GM12878 (cell line): Measurements from ENCODE around the gene STK10. TPM values are rescaled to one million over a fixed set of nuclear protein-coding genes. Genes with fewer than 3 reads are reported as not detected.

Experiments
- ATAC-seq: fragments of 200-7000 bp; cut with Tn5 transposase; 3 replicates; pipeline ENCODE4 v1.9.1; 2020; ENCODE audit warnings: mild to moderate bottlenecking, moderate library complexity
- BruUV-seq: library from RNA; stranded (reverse); fragments of 400-500 nt; replicated peaks from 2 replicates; lab custom pipeline; 2021; lab: Mats Ljungman, UMichigan
- CTCF ChIA-PET: fragments of 300-600 bp; sonication (Branson Sonifier 250); formaldehyde crosslinking; extraction: SDS; loops from one replicate; lab custom pipeline; 2021; ENCODE audit warnings: inconsistent platforms; lab: Yijun Ruan, JAX
- POLR2A ChIA-PET: fragments of 350-600 bp; formaldehyde crosslinking; extraction: SDS; loops from one replicate; lab custom pipeline; 2021; ENCODE audit warnings: inconsistent platforms; lab: Charles Lee
- RAD21 ChIA-PET: fragments of 300-600 bp; sonication (Branson Sonifier 250); formaldehyde crosslinking; loops from one replicate; lab custom pipeline; 2023; ENCODE audit warnings: antibody characterized with exemption; ENCODE audit not compliant: unreplicated experiment; lab: Charles Lee
- SMC1A ChIA-PET: fragments of 300-600 bp; sonication (Branson Sonifier 250); formaldehyde crosslinking; loops from one replicate; lab custom pipeline; 2023; ENCODE audit not compliant: unreplicated experiment, uncharacterized antibody; lab: Charles Lee
- DNase-seq: peaks from one replicate; pipeline ENCODE4 v3.0.0-alpha.2; 2011; ENCODE audit warnings: low read depth, low spot score
- FAIRE-seq: peaks from 3 replicates; lab custom pipeline; 2011; peaks lifted over from hg19 to GRCh38; lab: Jason Lieb, UNC
- H2AFZ ChIP-seq: 2 replicates; pipeline ENCODE4 v1.6.0; 2011; ENCODE audit warnings: low read depth, low read length, control low read depth; ENCODE audit not compliant: control insufficient read depth
- H3K27ac ChIP-seq: 2 replicates; pipeline ENCODE4 v1.5.1; 2011; ENCODE audit warnings: control low read depth; ENCODE audit not compliant: control insufficient read depth, insufficient read depth
- H3K27me3 ChIP-seq, 2 experiments: replicated peaks in 1 of 2; 2 replicates each; pipeline versions ENCODE4 v1.6.0 to v1.6.1; 2011; ENCODE audit warnings: low read length in 1 of 2; ENCODE audit not compliant: control insufficient read depth in 2 of 2, insufficient read depth in 2 of 2
- H3K36me3 ChIP-seq, 2 experiments: 2 replicates each; pipeline ENCODE4 v1.5.1; 2011; ENCODE audit warnings: low read length in 1 of 2; ENCODE audit not compliant: control insufficient read depth in 2 of 2, insufficient read depth in 2 of 2
- H3K4me1 ChIP-seq: 2 replicates; pipeline ENCODE4 v1.6.1; 2011; ENCODE audit warnings: mild to moderate bottlenecking, low read length, moderate library complexity, mixed read lengths; ENCODE audit not compliant: control insufficient read depth, insufficient read depth
- H3K4me2 ChIP-seq: 2 replicates; pipeline ENCODE4 v1.6.0; 2011; ENCODE audit warnings: control low read depth; ENCODE audit not compliant: control insufficient read depth, insufficient read depth
- H3K4me3 ChIP-seq: fragments of 200-600 bp; sonication (generic); 2 replicates; pipeline ENCODE4 v1.5.1; 2016
- H3K79me2 ChIP-seq: 2 replicates; pipeline ENCODE4 v1.6.0; 2011; ENCODE audit warnings: low read length; ENCODE audit not compliant: control insufficient read depth, insufficient read depth
- H3K9ac ChIP-seq: 2 replicates; pipeline ENCODE4 v1.8.0; 2011; ENCODE audit warnings: low read length, control low read depth, mixed read lengths; ENCODE audit not compliant: control insufficient read depth, insufficient read depth
- H3K9me3 ChIP-seq: replicated peaks from 3 replicates; pipeline ENCODE4 v1.5.1; 2011; ENCODE audit warnings: mild to moderate bottlenecking, low read length; ENCODE audit not compliant: control insufficient read depth, insufficient read depth
- H4K20me1 ChIP-seq: 2 replicates; pipeline ENCODE4 v1.6.0; 2011; ENCODE audit not compliant: control insufficient read depth, insufficient read depth
- FOS ChIP-seq: IDR thresholded peaks from 3 replicates; pipeline ENCODE4 v1.6.1; 2011; ENCODE audit warnings: borderline replicate concordance; ENCODE audit not compliant: insufficient read length; ENCODE audit errors: extremely low read depth
- GABPA ChIP-seq: IDR thresholded peaks from 2 replicates; pipeline ENCODE4 v1.6.1; 2014; ENCODE audit warnings: antibody characterized with exemption, low read depth, mild to moderate bottlenecking, inconsistent platforms
- IRF4 ChIP-seq: IDR thresholded peaks from 2 replicates; pipeline ENCODE4 v1.6.1; 2011; ENCODE audit warnings: low read depth, low read length
- MEF2A ChIP-seq: IDR thresholded peaks from 2 replicates; pipeline ENCODE4 v1.6.1; 2011; ENCODE audit warnings: low read depth, mild to moderate bottlenecking, low read length, moderate library complexity; ENCODE audit not compliant: insufficient read depth
- MYB ChIP-seq: fragments of 150-350 bp; IDR thresholded peaks from 2 replicates; pipeline ENCODE4 v1.6.1; 2014; ENCODE audit warnings: mild to moderate bottlenecking, low read depth, low read length, borderline replicate concordance
- NR2C2 ChIP-seq: IDR thresholded peaks from 2 replicates; pipeline ENCODE4 v1.6.1; 2011; ENCODE audit warnings: borderline replicate concordance, low read depth; ENCODE audit not compliant: control insufficient read depth, insufficient read length
- NR2F1 ChIP-seq: fragments of 450-650 bp; conservative IDR thresholded peaks from 2 replicates; pipeline ENCODE4 v1.6.1; 2017; ENCODE audit warnings: mild to moderate bottlenecking
- POU2F2 ChIP-seq: IDR thresholded peaks from 3 replicates; pipeline ENCODE4 v1.6.1; 2011; ENCODE audit warnings: low read depth, mild to moderate bottlenecking, low read length, borderline replicate concordance
- SMC3 ChIP-seq: IDR thresholded peaks from 2 replicates; pipeline ENCODE4 v1.6.1; 2011; ENCODE audit warnings: low read length, improper control_type of control experiment, borderline replicate concordance
- SUZ12 ChIP-seq: fragments of 200-600 bp; sonication (generic); IDR thresholded peaks from one replicate; pipeline ENCODE4 v1.6.1; 2018; ENCODE audit warnings: antibody characterized with exemption, mild to moderate bottlenecking; ENCODE audit not compliant: unreplicated experiment
- ZSCAN29 ChIP-seq: fragments of 450-650 bp; IDR thresholded peaks from 2 replicates; pipeline ENCODE4 v1.6.1; 2017; ENCODE audit warnings: mild to moderate bottlenecking, moderate library complexity
- WGBS: methylation state at CpG from one replicate; pipeline ENCODE4 v1.1.6; 2016; ENCODE audit warnings: low lambda C conversion rate; ENCODE audit not compliant: insufficient replicate concordance, insufficient coverage; ENCODE audit errors: missing lambda C conversion rate; 5-methylcytosine and 5-hydroxymethylcytosine counted together
- in situ Hi-C: fragments of 300-500 bp; cut with MboI; formaldehyde crosslinking; loops from 9 replicates; pipeline ENCODE4 v1.14.3; 2018; ENCODE audit warnings: mixed read lengths
- intact Hi-C: fragments of 100-400 bp; cut with micrococcal nuclease; formaldehyde crosslinking; loops from one replicate; pipeline ENCODE4 v1.14.2; 2022; ENCODE audit not compliant: unreplicated experiment
- polyA plus RNA-seq, 11 experiments: library from polyadenylated mRNA; depleted of rRNA in 4 of 11; unstranded in 6 of 11; stranded (reverse) in 5 of 11; fragments of >200 nt; fragmentation: Nextera tagmentation in 4 of 11; fragmentation: Illumina TruSeq in 1 of 11; extraction: Ambion mirVana in 4 of 11; extraction: Trizol in 1 of 11; gene quantifications; 1 replicate in 1 of 11; 2 replicates in 10 of 11; pipeline versions ENCODE4 v1.2.1 to v1.2.3, GENCODE V29; 2011 to 2016; ENCODE audit warnings: inconsistent platforms in 2 of 11, missing spikeins in 2 of 11, low read depth in 1 of 11
- total RNA-seq, 4 experiments: library from RNA; depleted of rRNA in 3 of 4; stranded (reverse); fragments of >200 nt in 3 of 4; fragmentation: Illumina TruSeq in 1 of 4; extraction: Trizol in 1 of 4; gene quantifications; 2 replicates each; pipeline versions ENCODE4 v1.2.1 to v1.2.3, GENCODE V29; 2013 to 2021

The STK10 gene
- total and polyA plus RNA-seq, 10 of the 15 experiments (the other 5 are each of a cell fraction or from before 2014, with no cell fraction given): 14.2 to 96.4 (median 50.6) TPM

- TF ChIP-seq ZSCAN29 (no peak), SMC3 (no peak), SUZ12 (no peak), IRF4 (no peak), NR2F1 (no peak), MEF2A (no peak), MYB (no peak)
- TF ChIP-seq, all 136 proteins: peak for 0
These were observed 25.1 kb upstream of the STK10 start (continued) for GRCh38 chr5:172213126-172213525.

- in situ Hi-C loops (no loop called here), intact Hi-C loops (no loop called here)
- SMC1A ChIA-PET: interaction anchor here (1.5 kb wide), 1 partner anchor 9 kb away, joined by 5 read pairs; no protein-coding TSS in a partner anchor
- POLR2A ChIA-PET: no interaction called here
- no peak for FAIRE-seq
- Histone ChIP-seq H3K4me2 (no peak overlapping the region), H4K20me1 (no peaks in the 10 kb centered on the region), H3K4me1 (no peaks in the 10 kb centered on the region), H3K36me3 (peaks cover 0 to 21% of the 10 kb centered on the region in 2 experiments; a peak in 3 of 4 replicates), H3K9me3 (no peaks in the 10 kb centered on the region), H3K9ac (no peak overlapping the region), H3K4me3 (no peak overlapping the region), H2AFZ (no peak overlapping the region), H3K79me2 (peaks cover 3% of the 10 kb centered on the region), H3K27me3 (no peaks in the 10 kb centered on the region), H3K27ac (no peak overlapping the region)
- no peak for ATAC-seq
- CTCF ChIA-PET: interaction anchor here (1.0 to 1.6 kb wide), 4 partner anchors 71 to 305 kb away, joined by 3 to 4 read pairs (median 3); no protein-coding TSS in a partner anchor
- no peak for TF ChIP-seq GABPA
- TF ChIP-seq FOS: no peak
- TF ChIP-seq POU2F2: no peak
- no peak for TF ChIP-seq NR2C2
- RAD21 ChIA-PET: no interaction called here
- no TSS peak for BruUV-seq
- no peak for DNase-seq
- WGBS: 94% methylated on average over 8 of the region's 8 CpGs
These were observed 23.7 kb upstream of the STK10 start for GRCh38 chr5:172211676-172212075.
